SK-N-MC (cell line): Measurements from ENCODE around the gene TMEM119.

ENCODE experiments used
- DNase-seq: peaks from one replicate; pipeline ENCODE4 v3.0.0-alpha.2; 2011; ENCODE audit warnings: low read depth, low spot score
- H3K27ac ChIP-seq: fragments of 200-600 bp; sonication (generic); 2 replicates; pipeline ENCODE4 v1.5.1; 2016; ENCODE audit warnings: mixed run types
- H3K36me3 ChIP-seq: fragments of 200-600 bp; sonication (generic); 2 replicates; pipeline ENCODE4 v1.6.1; 2017; ENCODE audit warnings: antibody characterized with exemption, low read length, mixed read lengths; ENCODE audit not compliant: insufficient read depth
- H3K4me3 ChIP-seq: fragments of 200-600 bp; sonication (generic); 2 replicates; pipeline ENCODE4 v1.5.1; 2016
- H3K9ac ChIP-seq: fragments of 200-600 bp; sonication (generic); 2 replicates; pipeline ENCODE4 v1.8.0; 2017; ENCODE audit warnings: mixed run types, mixed read lengths; ENCODE audit not compliant: insufficient read length
- H3K9me3 ChIP-seq: fragments of 200-600 bp; sonication (generic); 2 replicates; pipeline ENCODE4 v1.6.1; 2017; ENCODE audit warnings: low read depth, mild to moderate bottlenecking, antibody characterized with exemption, low read length, moderate library complexity, mixed read lengths
- EZH2 ChIP-seq: fragments of 200-600 bp; sonication (generic); IDR thresholded peaks from one replicate; pipeline ENCODE4 v1.6.1; 2017; ENCODE audit warnings: antibody characterized with exemption
- FOXP2 ChIP-seq: optimal IDR thresholded peaks from 2 replicates; pipeline ENCODE3; 2011; ENCODE audit warnings: mild to moderate bottlenecking, moderate library complexity; ENCODE audit not compliant: insufficient read depth; ENCODE audit errors: extremely low read length, control extremely low read depth
- POLR2AphosphoS5 ChIP-seq: IDR thresholded peaks from 2 replicates; pipeline ENCODE4 v1.6.1; 2012; ENCODE audit warnings: mild to moderate bottlenecking, low read depth, low read length, borderline replicate concordance

Gene TMEM119

DNA sequence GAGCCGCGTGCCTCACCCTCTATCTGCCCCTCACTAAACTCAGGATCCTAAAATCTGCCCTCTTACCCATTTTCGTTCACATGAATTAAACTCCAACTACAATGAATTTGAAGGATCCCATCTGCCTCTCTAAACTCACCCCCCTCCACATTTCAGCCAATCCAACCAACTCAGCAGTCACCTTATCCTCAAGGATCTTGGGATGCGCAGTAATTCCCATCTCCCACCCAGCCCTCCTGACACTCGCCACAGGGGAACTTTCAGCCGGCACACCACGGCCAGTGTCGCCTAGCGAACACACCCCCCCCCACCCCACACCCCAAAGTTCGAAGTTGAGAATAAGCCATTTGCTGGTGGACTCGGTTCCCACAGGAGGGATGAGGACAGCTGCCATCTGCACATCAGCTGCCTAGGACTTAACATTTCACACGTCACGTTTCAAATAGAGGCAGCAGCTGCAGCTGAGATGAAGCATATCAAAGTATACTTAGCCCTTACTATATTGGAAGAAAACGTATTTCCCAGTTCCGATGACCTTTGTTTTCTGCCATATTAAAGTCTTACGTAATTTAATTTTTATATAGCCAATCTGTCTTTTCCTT lies 44.5 kb upstream of the TMEM119 start:
- no peak overlapping the region for H3K9ac ChIP-seq
- TF ChIP-seq FOXP2, result no peak
- no peak for TF ChIP-seq POLR2AphosphoS5
- no peak for TF ChIP-seq EZH2
- no peak overlapping the region for H3K27ac ChIP-seq
- no peaks in the 10 kb centered on the region for H3K9me3 ChIP-seq
- H3K36me3 ChIP-seq, result peaks cover 10% of the 10 kb centered on the region
- H3K4me3 ChIP-seq, result no peak overlapping the region
- DNase-seq, result no peak

DNA sequence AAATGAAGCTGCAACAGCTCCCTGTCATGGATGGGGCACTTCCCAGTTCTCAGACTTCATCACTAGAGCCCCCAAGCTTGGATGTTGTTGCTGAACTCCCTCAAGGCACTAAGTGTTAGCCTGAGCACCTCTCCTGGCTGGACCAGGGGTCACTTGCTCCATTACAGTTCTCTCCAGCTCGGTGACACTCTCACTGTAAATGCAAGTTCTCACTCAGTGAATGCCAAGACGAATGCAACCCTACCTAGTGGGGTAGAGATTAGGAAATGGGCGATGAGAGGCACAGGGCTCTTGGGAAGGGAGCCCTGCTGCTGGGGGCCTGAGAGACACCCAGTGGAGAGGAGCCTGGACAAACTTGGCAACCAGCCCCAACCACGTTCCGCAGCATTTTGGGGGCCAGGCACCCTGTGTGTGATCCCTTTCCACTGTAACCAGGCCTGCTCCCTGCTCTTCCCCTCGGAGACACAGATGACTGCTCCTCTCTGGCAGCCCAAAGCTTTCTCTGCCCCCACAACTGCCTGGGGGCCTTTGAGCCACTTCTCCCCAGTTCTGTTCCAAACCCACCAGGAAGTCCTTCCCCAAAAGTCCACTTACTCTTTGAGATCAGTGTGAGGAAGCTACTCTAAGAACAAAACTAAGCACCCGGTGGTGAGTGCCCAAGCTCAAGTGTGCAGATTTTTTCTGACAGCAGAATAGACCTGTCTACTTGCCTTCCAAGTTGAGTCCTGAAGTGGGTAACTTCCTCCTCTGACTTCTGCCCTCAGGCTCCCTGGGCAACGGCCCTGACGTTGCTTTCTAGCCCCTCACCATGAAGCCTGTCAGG lies 43.8 kb upstream of the TMEM119 start:
- H3K4me3 ChIP-seq, result no peak overlapping the region
- DNase-seq, result no peak
- no peak overlapping the region for H3K27ac ChIP-seq
- TF ChIP-seq FOXP2 (no peak), POLR2AphosphoS5 (no peak), EZH2 (no peak)
- H3K36me3 ChIP-seq, result peaks cover 6% of the 10 kb centered on the region
- H3K9ac ChIP-seq, result no peak overlapping the region
- no peaks in the 10 kb centered on the region for H3K9me3 ChIP-seq

DNA sequence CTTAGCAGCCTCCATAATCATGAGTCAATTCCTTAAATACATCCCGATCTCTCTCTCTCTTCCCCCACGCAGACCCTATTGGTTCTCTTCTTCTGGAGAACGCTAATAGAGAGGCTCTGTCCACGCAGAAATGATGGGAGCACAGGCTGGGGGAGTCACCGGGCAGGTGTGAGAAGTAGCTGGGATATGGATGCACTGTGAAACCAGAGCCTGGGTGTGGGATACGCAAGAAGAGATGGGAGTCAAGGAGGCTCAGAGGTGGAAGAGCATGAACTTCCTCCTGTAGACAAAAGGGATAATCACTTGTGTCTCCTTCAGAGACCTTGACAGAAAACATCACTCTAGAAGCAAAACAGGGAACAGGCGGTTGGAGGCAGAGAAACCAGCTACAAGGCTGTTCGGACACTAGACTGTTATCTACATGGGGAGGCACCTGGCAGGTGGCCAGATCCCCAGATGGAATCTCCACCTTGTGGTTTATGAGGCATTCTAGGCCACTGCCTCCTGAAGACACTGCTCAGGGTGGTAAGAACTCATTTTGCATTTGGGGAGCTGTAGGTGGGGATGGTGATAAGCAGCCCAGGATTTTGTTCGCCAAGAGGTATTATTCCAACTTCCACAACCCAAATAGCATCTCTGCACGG lies 43.0 kb upstream of the TMEM119 start:
- Histone ChIP-seq H3K36me3 (no peaks in the 10 kb centered on the region; the same call in 1 of the 2 replicates), H3K4me3 (no peak overlapping the region), H3K9me3 (no peaks in the 10 kb centered on the region), H3K9ac (no peak overlapping the region), H3K27ac (no peak overlapping the region)
- TF ChIP-seq FOXP2, result no peak
- TF ChIP-seq EZH2, result no peak
- TF ChIP-seq POLR2AphosphoS5, result no peak
- no peak for DNase-seq

DNA sequence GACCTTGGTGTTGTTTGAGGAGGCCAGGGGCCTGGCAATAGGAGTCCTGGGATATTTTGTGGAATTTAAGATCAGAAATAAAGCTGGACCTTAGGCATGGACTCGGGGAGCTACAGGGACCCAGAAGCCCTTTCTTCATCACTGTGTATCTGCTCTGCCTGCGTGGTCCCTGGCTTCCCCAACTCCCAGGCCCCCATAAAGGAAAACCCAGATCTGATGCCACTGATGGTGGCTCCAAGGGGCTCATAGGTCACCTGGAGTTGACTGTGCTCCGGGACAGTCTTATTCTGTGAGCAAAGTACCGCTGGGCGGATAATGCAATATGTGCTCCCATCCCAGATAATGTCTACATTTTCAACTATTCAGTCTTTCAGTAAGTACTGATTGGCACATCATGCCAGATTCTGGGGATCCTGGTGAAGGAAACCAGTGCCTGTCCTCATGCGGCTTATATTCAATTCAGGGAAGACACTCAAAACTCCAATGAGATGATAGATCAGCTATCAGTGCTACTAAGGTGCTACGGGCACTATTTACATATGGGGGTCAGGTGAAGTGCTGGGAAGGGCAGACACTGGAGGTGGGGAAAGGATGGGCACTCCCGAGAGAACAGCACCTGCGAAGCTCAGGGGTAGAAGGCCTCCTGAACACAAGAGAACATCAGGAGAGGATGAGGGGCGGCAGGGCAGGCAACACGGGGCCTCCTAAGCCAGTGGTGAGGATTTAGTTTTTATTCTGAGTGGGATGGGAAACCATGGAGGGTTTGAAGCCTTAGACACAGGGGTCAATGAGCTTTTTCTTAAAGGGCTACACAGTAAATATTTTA lies 41.3 kb upstream of the TMEM119 start:
- H3K4me3 ChIP-seq, result no peak overlapping the region
- no peaks in the 10 kb centered on the region for H3K9me3 ChIP-seq
- no peak for TF ChIP-seq POLR2AphosphoS5
- TF ChIP-seq EZH2, result no peak
- TF ChIP-seq FOXP2, result no peak
- no peaks in the 10 kb centered on the region for H3K36me3 ChIP-seq
- H3K9ac ChIP-seq, result no peak overlapping the region
- no peak for DNase-seq
- no peak overlapping the region for H3K27ac ChIP-seq

DNA sequence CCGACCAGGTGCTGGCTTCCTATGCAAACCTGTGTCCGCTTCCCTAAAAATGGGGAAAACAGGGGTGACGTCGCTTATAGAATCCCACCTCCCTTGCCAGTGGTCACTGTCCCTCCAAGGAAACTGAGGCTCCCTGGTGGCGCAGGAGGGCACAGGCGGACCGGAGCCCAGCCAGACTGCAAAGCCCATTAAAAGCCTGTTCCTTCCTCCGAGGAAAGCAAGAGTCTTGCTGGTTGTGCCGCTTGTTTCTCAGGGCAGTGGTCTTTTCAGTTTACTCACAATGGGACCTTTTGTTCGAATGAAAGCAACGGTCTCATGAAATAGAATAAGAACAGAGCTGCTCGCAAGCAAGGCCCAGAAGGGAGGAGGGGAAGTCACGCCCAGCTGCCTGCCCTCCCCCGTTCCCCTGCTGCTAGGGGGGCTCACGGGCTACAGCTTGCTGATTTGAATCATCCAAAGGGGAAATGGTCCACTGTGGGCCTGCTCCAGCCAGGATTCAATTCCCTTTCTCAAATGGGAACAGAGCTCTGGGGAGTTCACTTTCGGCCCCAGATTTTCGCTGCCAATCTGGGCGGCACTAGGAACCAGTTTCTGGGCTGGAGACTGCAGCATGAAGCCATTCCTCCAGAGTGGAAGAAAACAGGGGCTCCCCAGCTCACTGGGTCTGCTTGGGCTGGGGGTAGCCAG lies 40.4 kb upstream of the TMEM119 start:
- Histone ChIP-seq H3K4me3 (no peak overlapping the region), H3K27ac (no peak overlapping the region), H3K9me3 (no peaks in the 10 kb centered on the region), H3K36me3 (no peaks in the 10 kb centered on the region), H3K9ac (no peak overlapping the region)
- DNase-seq, result no peak
- TF ChIP-seq FOXP2, result no peak
- TF ChIP-seq EZH2, result no peak
- no peak; the same call in 1 of the 2 replicates for TF ChIP-seq POLR2AphosphoS5

DNA sequence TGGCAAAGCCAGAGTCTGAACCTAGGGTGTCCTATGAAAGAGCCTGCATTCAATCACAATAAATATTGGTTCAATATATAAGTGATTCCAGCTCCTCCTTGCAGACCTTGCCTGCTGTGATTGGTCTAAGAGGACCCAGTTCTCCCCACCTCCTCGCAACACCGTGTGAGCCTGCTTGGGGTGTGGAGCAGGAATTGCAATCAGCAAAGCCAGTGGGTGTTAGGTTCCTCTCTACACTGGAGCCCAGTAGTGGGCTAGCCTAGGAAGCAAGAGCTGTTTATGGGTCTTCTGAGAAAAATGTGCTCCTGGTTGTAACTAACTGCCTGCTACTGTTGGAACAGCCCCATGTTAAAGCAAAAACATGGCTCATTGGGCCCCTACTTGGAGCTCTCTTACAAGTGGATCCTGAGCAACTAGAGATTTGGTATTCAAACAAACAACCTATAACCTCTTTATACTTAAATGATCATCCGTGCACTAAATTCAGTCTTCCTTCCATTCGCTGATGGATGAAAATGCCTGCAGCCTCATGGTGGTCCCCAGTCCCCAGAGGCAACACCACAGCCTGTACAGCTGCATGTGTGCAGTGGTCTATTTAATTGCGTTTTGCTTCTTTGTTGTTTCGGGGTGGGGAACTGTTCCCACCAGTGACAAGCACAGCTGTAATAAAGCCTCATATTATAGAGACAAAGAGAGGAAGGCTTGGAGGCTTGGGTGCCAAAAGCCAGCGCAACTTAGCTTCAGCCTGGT lies 39.5 kb upstream of the TMEM119 start:
- Histone ChIP-seq H3K36me3 (no peaks in the 10 kb centered on the region), H3K4me3 (no peak overlapping the region), H3K27ac (no peak overlapping the region), H3K9ac (no peak overlapping the region), H3K9me3 (no peaks in the 10 kb centered on the region)
- TF ChIP-seq FOXP2, result no peak
- no peak for TF ChIP-seq EZH2
- TF ChIP-seq POLR2AphosphoS5, result no peak; the same call in 1 of the 2 replicates
- DNase-seq, result no peak
